Panc1 (cell line): ENCODE results near the gene P2RY14. TPM values are rescaled to one million over a fixed set of nuclear protein-coding genes. Genes with fewer than 3 reads are reported as not detected.

Experiments
- ATAC-seq: fragments of 200-7000 bp; cut with Tn5 transposase; 2 replicates; pipeline ENCODE4 v1.9.1; 2020; ENCODE audit warnings: mild to moderate bottlenecking, moderate library complexity
- BruUV-seq: library from RNA; stranded (reverse); fragments of 400-500 nt; replicated peaks from 2 replicates; lab custom pipeline; 2021; lab: Mats Ljungman, UMichigan
- CTCF ChIA-PET: fragments of 300-600 bp; sonication (Branson Sonifier 250); formaldehyde crosslinking; loops from one replicate; lab custom pipeline; 2022; ENCODE audit warnings: antibody characterized with exemption; lab: Charles Lee
- POLR2A ChIA-PET: fragments of 300-600 bp; sonication (Branson Sonifier 250); formaldehyde crosslinking; loops from one replicate; lab custom pipeline; 2022; ENCODE audit warnings: antibody characterized with exemption; lab: Charles Lee
- DNase-seq: peaks from one replicate; pipeline ENCODE4 v3.0.0-alpha.2; 2010; ENCODE audit warnings: low read depth, low spot score
- H3K27ac ChIP-seq: 2 replicates; pipeline ENCODE4 v1.5.1; 2011; ENCODE audit warnings: mild to moderate bottlenecking, low read length, inconsistent platforms
- H3K27me3 ChIP-seq: fragments of 200-500 bp; sonication (Bioruptor generic); 2 replicates; pipeline ENCODE4 v1.6.0; 2014; ENCODE audit warnings: low read length, inconsistent platforms; ENCODE audit not compliant: control insufficient read depth, insufficient read depth
- H3K36me3 ChIP-seq: fragments of 200-500 bp; sonication (Bioruptor generic); 2 replicates; pipeline ENCODE4 v1.5.1; 2014; ENCODE audit warnings: inconsistent platforms, mild to moderate bottlenecking, low read length, moderate library complexity; ENCODE audit not compliant: control insufficient read depth, insufficient read depth
- H3K4me1 ChIP-seq: 2 replicates; pipeline ENCODE4 v1.5.1; 2011; ENCODE audit warnings: inconsistent platforms, mild to moderate bottlenecking, low read length, moderate library complexity; ENCODE audit not compliant: control insufficient read depth, insufficient read depth
- H3K4me3 ChIP-seq, 2 experiments: 2 replicates each; pipeline ENCODE4 v1.5.1; 2011 to 2012; ENCODE audit warnings: low read depth in 2 of 2, low read length in 2 of 2, mild to moderate bottlenecking in 2 of 2, inconsistent platforms in 1 of 2, moderate library complexity in 1 of 2
- H3K9me3 ChIP-seq: fragments of 200-500 bp; sonication (Bioruptor generic); 2 replicates; pipeline ENCODE4 v1.5.1; 2014; ENCODE audit warnings: low read depth, mild to moderate bottlenecking, inconsistent platforms, low read length, moderate library complexity; ENCODE audit not compliant: control insufficient read depth, insufficient read depth
- CTCF ChIP-seq: fragments of 450-650 bp; IDR thresholded peaks from 2 replicates; pipeline ENCODE4 v1.5.1; 2017; ENCODE audit warnings: mild to moderate bottlenecking
- POLR2AphosphoS5 ChIP-seq: IDR thresholded peaks from 2 replicates; pipeline ENCODE4 v1.6.1; 2012; ENCODE audit warnings: mild to moderate bottlenecking, low read depth, low read length, moderate library complexity
- SIN3A ChIP-seq: IDR thresholded peaks from 2 replicates; pipeline ENCODE4 v1.6.1; 2012; ENCODE audit warnings: low read depth, mild to moderate bottlenecking, low read length, moderate library complexity, borderline replicate concordance; ENCODE audit not compliant: insufficient read depth
- TCF7L2 ChIP-seq: IDR thresholded peaks from 2 replicates; pipeline ENCODE4 v1.6.1; 2011; ENCODE audit warnings: mild to moderate bottlenecking, low read depth, low read length, inconsistent platforms
- in situ Hi-C: cut with HindIII; loops from 2 replicates; pipeline ENCODE4 v1.10.0; 2016; ENCODE audit warnings: low sequenced_read_pairs, low pct_unique_long_range_greater_than_20kb
- intact Hi-C: fragments of 100-400 bp; cut with micrococcal nuclease; formaldehyde crosslinking; loops from one replicate; pipeline ENCODE4 v1.10.0; 2022; ENCODE audit not compliant: unreplicated experiment
- total RNA-seq: library from RNA; stranded (reverse); gene quantifications from one replicate; pipeline ENCODE4 v1.2.1, GENCODE V29; 2021; ENCODE audit not compliant: unreplicated experiment
- TF ChIP-seq, protein P1 (sequence below), 2 experiments: IDR thresholded peaks; 2 replicates each; pipeline ENCODE4 v1.6.1; 2011 to 2012; ENCODE audit warnings: low read depth in 2 of 2, control low read depth in 1 of 2, low read length in 1 of 2, mild to moderate bottlenecking in 1 of 2, moderate library complexity in 1 of 2; ENCODE audit not compliant: insufficient read depth in 1 of 2

Gene P2RY14
- total RNA-seq, 1 experiment from 2014 or later: not detected

- TF ChIP-seq SIN3A (no peak), TCF7L2 (no peak), CTCF (no peak), POLR2AphosphoS5 (no peak)
- TF ChIP-seq, protein P1, sequence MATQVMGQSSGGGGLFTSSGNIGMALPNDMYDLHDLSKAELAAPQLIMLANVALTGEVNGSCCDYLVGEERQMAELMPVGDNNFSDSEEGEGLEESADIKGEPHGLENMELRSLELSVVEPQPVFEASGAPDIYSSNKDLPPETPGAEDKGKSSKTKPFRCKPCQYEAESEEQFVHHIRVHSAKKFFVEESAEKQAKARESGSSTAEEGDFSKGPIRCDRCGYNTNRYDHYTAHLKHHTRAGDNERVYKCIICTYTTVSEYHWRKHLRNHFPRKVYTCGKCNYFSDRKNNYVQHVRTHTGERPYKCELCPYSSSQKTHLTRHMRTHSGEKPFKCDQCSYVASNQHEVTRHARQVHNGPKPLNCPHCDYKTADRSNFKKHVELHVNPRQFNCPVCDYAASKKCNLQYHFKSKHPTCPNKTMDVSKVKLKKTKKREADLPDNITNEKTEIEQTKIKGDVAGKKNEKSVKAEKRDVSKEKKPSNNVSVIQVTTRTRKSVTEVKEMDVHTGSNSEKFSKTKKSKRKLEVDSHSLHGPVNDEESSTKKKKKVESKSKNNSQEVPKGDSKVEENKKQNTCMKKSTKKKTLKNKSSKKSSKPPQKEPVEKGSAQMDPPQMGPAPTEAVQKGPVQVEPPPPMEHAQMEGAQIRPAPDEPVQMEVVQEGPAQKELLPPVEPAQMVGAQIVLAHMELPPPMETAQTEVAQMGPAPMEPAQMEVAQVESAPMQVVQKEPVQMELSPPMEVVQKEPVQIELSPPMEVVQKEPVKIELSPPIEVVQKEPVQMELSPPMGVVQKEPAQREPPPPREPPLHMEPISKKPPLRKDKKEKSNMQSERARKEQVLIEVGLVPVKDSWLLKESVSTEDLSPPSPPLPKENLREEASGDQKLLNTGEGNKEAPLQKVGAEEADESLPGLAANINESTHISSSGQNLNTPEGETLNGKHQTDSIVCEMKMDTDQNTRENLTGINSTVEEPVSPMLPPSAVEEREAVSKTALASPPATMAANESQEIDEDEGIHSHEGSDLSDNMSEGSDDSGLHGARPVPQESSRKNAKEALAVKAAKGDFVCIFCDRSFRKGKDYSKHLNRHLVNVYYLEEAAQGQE (IDR thresholded peaks at IDR 0.05; ENCODE audit: insufficient read depth in 1 of 2, low read depth in 2 of 2, low read length in 1 of 2): no peak
- H3K4me1 ChIP-seq: no peaks in the 10 kb centered on the region
- in situ Hi-C loops (no loop called here), intact Hi-C loops (no loop called here)
- no peak overlapping the region for H3K27ac ChIP-seq
- no peak overlapping the region for H3K4me3 ChIP-seq
- DNase-seq (no peak), ATAC-seq (no peak)
- no TSS peak for BruUV-seq
- POLR2A ChIA-PET: interaction anchor here (0.6 kb wide), 1 partner anchor 1294 kb away, joined by 9 read pairs; no protein-coding TSS in a partner anchor
- no peaks in the 10 kb centered on the region for H3K9me3 ChIP-seq
- no peaks in the 10 kb centered on the region for H3K27me3 ChIP-seq
- CTCF ChIA-PET: no interaction called here
- no peaks in the 10 kb centered on the region for H3K36me3 ChIP-seq
Measured at GRCh38 chr3:151206201-151206600, 72.1 kb downstream of the P2RY14 start.

- in situ Hi-C loops: no loop called here
- no TSS peak for BruUV-seq
- TF ChIP-seq, protein P1 (IDR thresholded peaks at IDR 0.05; ENCODE audit: insufficient read depth in 1 of 2, low read depth in 2 of 2, low read length in 1 of 2): no peak
- no peak for TF ChIP-seq POLR2AphosphoS5
- no peak for TF ChIP-seq CTCF
- ATAC-seq (no peak), DNase-seq (no peak)
- CTCF ChIA-PET: no interaction called here
- H3K36me3 ChIP-seq: no peaks in the 10 kb centered on the region
- no peaks in the 10 kb centered on the region for H3K4me1 ChIP-seq
- H3K4me3 ChIP-seq: no peak overlapping the region
- no peaks in the 10 kb centered on the region for H3K27me3 ChIP-seq
- intact Hi-C loops: no loop called here
- H3K27ac ChIP-seq: no peak overlapping the region
- POLR2A ChIA-PET: no interaction called here
- H3K9me3 ChIP-seq: no peaks in the 10 kb centered on the region
Measured at GRCh38 chr3:151205482-151205881, 72.9 kb downstream of the P2RY14 start.
